ENCODE data around the gene TNFAIP8L3.

DNA sequence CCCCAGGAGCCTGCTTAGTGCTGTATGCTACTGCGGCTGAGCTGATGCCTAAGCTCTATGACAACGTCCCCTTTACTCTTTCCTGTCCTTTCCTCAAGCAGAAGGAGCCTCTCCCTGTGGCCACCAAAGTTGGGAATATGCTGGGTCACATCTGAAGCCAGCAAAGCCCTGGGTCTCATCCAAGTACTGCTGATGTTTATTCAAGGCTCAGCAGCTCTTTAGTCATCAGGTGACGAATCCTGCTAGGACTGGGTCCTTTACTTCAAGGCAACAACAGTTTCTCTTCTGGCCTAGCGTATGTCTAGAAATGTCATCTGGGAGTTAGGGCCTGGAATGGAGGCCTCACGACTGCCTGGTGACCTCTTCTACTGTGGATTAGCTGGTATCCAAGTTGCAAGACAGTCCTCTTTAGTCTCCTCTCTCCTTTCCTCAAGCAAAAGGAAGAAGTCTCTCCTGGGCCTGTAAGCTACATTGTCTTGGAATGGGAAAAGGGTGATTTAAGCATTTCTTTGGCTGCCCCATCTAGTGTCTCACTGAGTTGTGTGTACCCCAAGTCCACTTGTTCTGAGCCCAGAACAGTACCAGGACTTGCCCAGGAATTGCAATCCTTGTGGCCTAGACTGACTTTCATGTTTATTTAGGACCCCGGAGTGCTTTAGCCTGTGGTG lies 63.9 kb downstream of the TNFAIP8L3 start:
- TF ChIP-seq, protein P1, sequence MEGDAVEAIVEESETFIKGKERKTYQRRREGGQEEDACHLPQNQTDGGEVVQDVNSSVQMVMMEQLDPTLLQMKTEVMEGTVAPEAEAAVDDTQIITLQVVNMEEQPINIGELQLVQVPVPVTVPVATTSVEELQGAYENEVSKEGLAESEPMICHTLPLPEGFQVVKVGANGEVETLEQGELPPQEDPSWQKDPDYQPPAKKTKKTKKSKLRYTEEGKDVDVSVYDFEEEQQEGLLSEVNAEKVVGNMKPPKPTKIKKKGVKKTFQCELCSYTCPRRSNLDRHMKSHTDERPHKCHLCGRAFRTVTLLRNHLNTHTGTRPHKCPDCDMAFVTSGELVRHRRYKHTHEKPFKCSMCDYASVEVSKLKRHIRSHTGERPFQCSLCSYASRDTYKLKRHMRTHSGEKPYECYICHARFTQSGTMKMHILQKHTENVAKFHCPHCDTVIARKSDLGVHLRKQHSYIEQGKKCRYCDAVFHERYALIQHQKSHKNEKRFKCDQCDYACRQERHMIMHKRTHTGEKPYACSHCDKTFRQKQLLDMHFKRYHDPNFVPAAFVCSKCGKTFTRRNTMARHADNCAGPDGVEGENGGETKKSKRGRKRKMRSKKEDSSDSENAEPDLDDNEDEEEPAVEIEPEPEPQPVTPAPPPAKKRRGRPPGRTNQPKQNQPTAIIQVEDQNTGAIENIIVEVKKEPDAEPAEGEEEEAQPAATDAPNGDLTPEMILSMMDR (IDR thresholded peaks at IDR 0.05), result no peak
- no peak for TF ChIP-seq EZH2 (IDR thresholded peaks at IDR 0.05)

All from neural progenitor cell (in vitro differentiated cells).